ENCODE data around the gene MARK3.

DNA sequence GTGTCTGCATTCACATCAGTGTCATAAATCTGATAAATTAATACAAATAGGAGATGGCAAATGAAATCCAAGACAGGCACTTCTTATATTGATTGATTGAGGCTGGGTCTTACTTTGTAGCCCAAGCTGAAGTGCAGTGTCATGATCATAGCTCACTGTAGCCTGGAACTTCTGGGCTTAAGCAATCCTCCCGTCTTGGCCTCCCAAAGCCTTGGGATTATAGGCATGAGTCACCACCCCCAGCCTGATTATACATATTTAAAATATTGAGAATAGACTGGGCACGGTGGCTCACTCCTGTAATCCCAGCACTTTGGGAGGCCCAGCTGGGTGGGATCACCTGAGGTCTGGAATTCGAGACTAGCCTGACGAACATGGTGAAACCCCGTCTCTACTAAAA, 51.3 kb downstream of the MARK3 start:
- TF ChIP-seq EZH2 (IDR thresholded peaks at IDR 0.05; ENCODE audit: low read length), result no peak
- TF ChIP-seq, protein P1, sequence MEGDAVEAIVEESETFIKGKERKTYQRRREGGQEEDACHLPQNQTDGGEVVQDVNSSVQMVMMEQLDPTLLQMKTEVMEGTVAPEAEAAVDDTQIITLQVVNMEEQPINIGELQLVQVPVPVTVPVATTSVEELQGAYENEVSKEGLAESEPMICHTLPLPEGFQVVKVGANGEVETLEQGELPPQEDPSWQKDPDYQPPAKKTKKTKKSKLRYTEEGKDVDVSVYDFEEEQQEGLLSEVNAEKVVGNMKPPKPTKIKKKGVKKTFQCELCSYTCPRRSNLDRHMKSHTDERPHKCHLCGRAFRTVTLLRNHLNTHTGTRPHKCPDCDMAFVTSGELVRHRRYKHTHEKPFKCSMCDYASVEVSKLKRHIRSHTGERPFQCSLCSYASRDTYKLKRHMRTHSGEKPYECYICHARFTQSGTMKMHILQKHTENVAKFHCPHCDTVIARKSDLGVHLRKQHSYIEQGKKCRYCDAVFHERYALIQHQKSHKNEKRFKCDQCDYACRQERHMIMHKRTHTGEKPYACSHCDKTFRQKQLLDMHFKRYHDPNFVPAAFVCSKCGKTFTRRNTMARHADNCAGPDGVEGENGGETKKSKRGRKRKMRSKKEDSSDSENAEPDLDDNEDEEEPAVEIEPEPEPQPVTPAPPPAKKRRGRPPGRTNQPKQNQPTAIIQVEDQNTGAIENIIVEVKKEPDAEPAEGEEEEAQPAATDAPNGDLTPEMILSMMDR (optimal IDR thresholded peaks at IDR 0.05 in 1 of 3, IDR thresholded peaks at IDR 0.05 in 1 of 3, conservative IDR thresholded peaks at IDR 0.05 in 1 of 3; ENCODE audit: extremely low read depth in 1 of 3, insufficient read depth in 2 of 3, low read length in 3 of 3), result no peak
